Upper lobe of left lung (tissue), 4 donors: ENCODE data around the gene FLCN.

Experiments used
- POLR2A ChIP-seq, 4 donors: fragments of 450-650 bp; IDR thresholded peaks; one replicate each; pipeline ENCODE4 v1.5.1; 2016 to 2017; ENCODE audit warnings: antibody characterized with exemption in 4 of 4, mild to moderate bottlenecking in 2 of 4
- TF ChIP-seq, protein P1 (sequence below), 6 experiments: fragments of 450-650 bp in 4 of 6; fragments of 200-600 bp in 2 of 6; sonication (generic) in 2 of 6; IDR thresholded peaks; one replicate each; pipeline ENCODE4 v1.5.1; 2016 to 2019; ENCODE audit warnings: antibody characterized with exemption in 6 of 6

GRCh38 chr17:17188586-17188985, 48.4 kb downstream of the FLCN start:
- TF ChIP-seq, protein P1, sequence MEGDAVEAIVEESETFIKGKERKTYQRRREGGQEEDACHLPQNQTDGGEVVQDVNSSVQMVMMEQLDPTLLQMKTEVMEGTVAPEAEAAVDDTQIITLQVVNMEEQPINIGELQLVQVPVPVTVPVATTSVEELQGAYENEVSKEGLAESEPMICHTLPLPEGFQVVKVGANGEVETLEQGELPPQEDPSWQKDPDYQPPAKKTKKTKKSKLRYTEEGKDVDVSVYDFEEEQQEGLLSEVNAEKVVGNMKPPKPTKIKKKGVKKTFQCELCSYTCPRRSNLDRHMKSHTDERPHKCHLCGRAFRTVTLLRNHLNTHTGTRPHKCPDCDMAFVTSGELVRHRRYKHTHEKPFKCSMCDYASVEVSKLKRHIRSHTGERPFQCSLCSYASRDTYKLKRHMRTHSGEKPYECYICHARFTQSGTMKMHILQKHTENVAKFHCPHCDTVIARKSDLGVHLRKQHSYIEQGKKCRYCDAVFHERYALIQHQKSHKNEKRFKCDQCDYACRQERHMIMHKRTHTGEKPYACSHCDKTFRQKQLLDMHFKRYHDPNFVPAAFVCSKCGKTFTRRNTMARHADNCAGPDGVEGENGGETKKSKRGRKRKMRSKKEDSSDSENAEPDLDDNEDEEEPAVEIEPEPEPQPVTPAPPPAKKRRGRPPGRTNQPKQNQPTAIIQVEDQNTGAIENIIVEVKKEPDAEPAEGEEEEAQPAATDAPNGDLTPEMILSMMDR (IDR thresholded peaks at IDR 0.05) = no peak
- TF ChIP-seq POLR2A (IDR thresholded peaks at IDR 0.05) = no peak
